K562 (cell line): ENCODE results near the gene PRSS38. TPM values are rescaled to one million over a fixed set of nuclear protein-coding genes. Genes with fewer than 3 reads are reported as not detected.

Experiments used
- ATAC-seq: fragments of 200-7000 bp; cut with Tn5 transposase; 3 replicates; pipeline ENCODE4 v1.9.1; 2020; ENCODE audit warnings: moderate library complexity
- BruUV-seq: library from RNA; stranded (reverse); fragments of 400-500 nt; replicated peaks from 2 replicates; lab custom pipeline; 2021; lab: Mats Ljungman, UMichigan
- CTCF ChIA-PET: fragments of 300-600 bp; formaldehyde crosslinking; extraction: SDS; loops from one replicate; lab custom pipeline; 2021; ENCODE audit warnings: low intra/inter-chr PET ratio; lab: Yijun Ruan, JAX
- POLR2A ChIA-PET: fragments of 300-600, 350-650 bp; sonication (Branson Sonifier 250); formaldehyde crosslinking; extraction: SDS; loops from one replicate; lab custom pipeline; 2021; ENCODE audit warnings: antibody characterized with exemption, inconsistent platforms; lab: Yijun Ruan, JAX
- DNase-seq, 4 experiments: peaks; one replicate each; pipeline versions ENCODE4 v3.0.0 to v3.0.0-alpha.2; 2011 to 2018; ENCODE audit warnings: low spot score in 3 of 4, mixed read lengths in 3 of 4; ENCODE audit errors: extremely low read depth in 1 of 4
- FAIRE-seq: peaks from 2 replicates; lab custom pipeline; 2011; peaks lifted over from hg19 to GRCh38; lab: Jason Lieb, UNC
- H2AFZ ChIP-seq: 2 replicates; pipeline ENCODE4 v1.6.0; 2011; ENCODE audit warnings: low read depth, low read length, control low read depth, inconsistent platforms
- H3K27ac ChIP-seq: fragments of 200-600 bp; 3 replicates; pipeline ENCODE4 v1.8.0; 2011; ENCODE audit warnings: low read depth, mild to moderate bottlenecking, control low read depth, inconsistent platforms, low read length, moderate library complexity, mixed read lengths; ENCODE audit errors: extremely low read depth
- H3K27me3 ChIP-seq, 2 experiments: fragments of 300-600 bp in 1 of 2; 2 replicates in 1 of 2; 3 replicates in 1 of 2; pipeline versions ENCODE4 v1.6.0 to v1.8.0; 2011; ENCODE audit warnings: inconsistent platforms in 2 of 2, low read length in 2 of 2, mild to moderate bottlenecking in 1 of 2, mixed read lengths in 1 of 2, moderate library complexity in 1 of 2; ENCODE audit not compliant: control insufficient read depth in 2 of 2, insufficient read depth in 2 of 2
- H3K36me3 ChIP-seq: fragments of 300-600 bp; 3 replicates; pipeline ENCODE4 v1.8.0; 2011; ENCODE audit warnings: mild to moderate bottlenecking, low read length, inconsistent platforms; ENCODE audit not compliant: control insufficient read depth, insufficient read depth
- H3K4me1 ChIP-seq, 2 experiments: fragments of 200-600 bp in 1 of 2; replicated peaks in 1 of 2; 2 replicates in 1 of 2; 3 replicates in 1 of 2; pipeline versions ENCODE4 v1.5.1 to v1.8.0; 2011; ENCODE audit warnings: inconsistent platforms in 2 of 2, low read length in 2 of 2, mild to moderate bottlenecking in 1 of 2, mixed read lengths in 1 of 2, moderate library complexity in 1 of 2; ENCODE audit not compliant: control insufficient read depth in 2 of 2, insufficient read depth in 2 of 2
- H3K4me2 ChIP-seq: 2 replicates; pipeline ENCODE4 v1.6.1; 2011; ENCODE audit warnings: low read length, control low read depth, inconsistent platforms, mixed read lengths; ENCODE audit not compliant: insufficient read depth
- H3K4me3 ChIP-seq: fragments of 200-600 bp; sonication (generic), shearing (Covaris generic); 2 replicates; pipeline ENCODE4 v1.5.1; 2016; ENCODE audit warnings: control low read depth, inconsistent platforms
- H3K79me2 ChIP-seq: fragments of 200-600 bp; 3 replicates; pipeline ENCODE4 v1.8.0; 2011; ENCODE audit warnings: low read length, inconsistent platforms; ENCODE audit not compliant: control insufficient read depth, insufficient read depth
- H3K9ac ChIP-seq, 2 experiments: 2 replicates each; pipeline versions ENCODE4 v1.6.0 to v1.6.1; 2011; ENCODE audit warnings: low read depth in 2 of 2, low read length in 2 of 2, control low read depth in 1 of 2, inconsistent platforms in 1 of 2, mild to moderate bottlenecking in 1 of 2, mixed read lengths in 1 of 2; ENCODE audit not compliant: insufficient read depth in 1 of 2
- H3K9me1 ChIP-seq: one replicate; pipeline ENCODE4 v1.6.0; 2011; ENCODE audit warnings: inconsistent platforms, mild to moderate bottlenecking, low read length, moderate library complexity; ENCODE audit not compliant: control insufficient read depth, insufficient read depth
- H3K9me3 ChIP-seq: replicated peaks from 2 replicates; pipeline ENCODE4 v1.5.1; 2011; ENCODE audit warnings: low read depth, low read length, inconsistent platforms; ENCODE audit not compliant: control insufficient read depth, insufficient read depth
- H4K20me1 ChIP-seq: replicated peaks from 2 replicates; pipeline ENCODE4 v1.6.1; 2011; ENCODE audit warnings: low read length, inconsistent platforms, mixed read lengths; ENCODE audit not compliant: control insufficient read depth, insufficient read depth
- BRF1 ChIP-seq: IDR thresholded peaks from 3 replicates; pipeline ENCODE4 v1.6.1; 2011; ENCODE audit warnings: borderline replicate concordance, mild to moderate bottlenecking; ENCODE audit not compliant: insufficient read length; ENCODE audit errors: extremely low read depth
- CEBPG ChIP-seq, 3 experiments: fragments of 200-800 bp in 1 of 3; sonication (Bioruptor generic) in 1 of 3; sonication (generic) in 1 of 3; formaldehyde crosslinking in 1 of 3; IDR thresholded peaks in 2 of 3; conservative IDR thresholded peaks in 1 of 3; 2 replicates each; pipeline versions ENCODE4 v1.6.1 to v1.8.0; 2016 to 2022; ENCODE audit warnings: missing compliant biosample characterization in 2 of 3, missing genetic modification characterization in 2 of 3, mild to moderate bottlenecking in 1 of 3, missing genetic modification reagents in 1 of 3
- PHF21A ChIP-seq: fragments of 450-650 bp; IDR thresholded peaks from 2 replicates; pipeline ENCODE4 v1.6.1; 2017; ENCODE audit warnings: low read depth, borderline replicate concordance
- POLR2G ChIP-seq: fragments of 200-400 bp; formaldehyde crosslinking; IDR thresholded peaks from 2 replicates; pipeline ENCODE4 v1.6.1; 2017; ENCODE audit warnings: low read depth, mild to moderate bottlenecking, antibody characterized with exemption, low read length, moderate library complexity
- WGBS: fragments of 100-300 bp; shearing (Covaris generic); methylation state at CpG from one replicate; pipeline ENCODE4 v1.1.6; 2016; ENCODE audit warnings: low coverage, mixed read lengths; ENCODE audit not compliant: insufficient coverage; ENCODE audit errors: missing lambda C conversion rate; 5-methylcytosine and 5-hydroxymethylcytosine counted together
- in situ Hi-C: fragments of 300-500 bp; cut with MboI; formaldehyde crosslinking; loops from 4 replicates; pipeline ENCODE4 v1.15.0; 2018; ENCODE audit warnings: inconsistent platforms, mixed read lengths
- intact Hi-C: fragments of 100-400 bp; cut with micrococcal nuclease; formaldehyde crosslinking; loops from 2 replicates; pipeline ENCODE4 v1.14.2; 2022
- polyA plus RNA-seq, 8 experiments: library from polyadenylated mRNA; depleted of rRNA in 4 of 8; stranded (reverse) in 5 of 8; unstranded in 3 of 8; fragments of >200 nt; fragmentation: Nextera tagmentation in 2 of 8; fragmentation: Illumina TruSeq in 1 of 8; extraction: Ambion mirVana in 2 of 8; extraction: Trizol in 1 of 8; gene quantifications; 2 replicates each; pipeline versions ENCODE4 v1.2.1 to v1.2.3, GENCODE V29; 2011 to 2014; ENCODE audit warnings: inconsistent platforms in 1 of 8, missing spikeins in 1 of 8
- total RNA-seq, 7 experiments: library from RNA; depleted of rRNA in 6 of 7; stranded (reverse); fragments of >200 nt in 6 of 7; fragmentation: Illumina TruSeq in 2 of 7; extraction: Trizol in 2 of 7; gene quantifications; 2 replicates each; pipeline versions ENCODE4 v1.2.1 to v1.2.3, GENCODE V29; 2011 to 2021; ENCODE audit warnings: low replicate concordance in 1 of 7

Gene PRSS38
- total and polyA plus RNA-seq, 9 of the 15 experiments (the other 6 are each of a cell fraction or from before 2014, with no cell fraction given), result 0.09 to 0.14 TPM; not detected in 7

DNA sequence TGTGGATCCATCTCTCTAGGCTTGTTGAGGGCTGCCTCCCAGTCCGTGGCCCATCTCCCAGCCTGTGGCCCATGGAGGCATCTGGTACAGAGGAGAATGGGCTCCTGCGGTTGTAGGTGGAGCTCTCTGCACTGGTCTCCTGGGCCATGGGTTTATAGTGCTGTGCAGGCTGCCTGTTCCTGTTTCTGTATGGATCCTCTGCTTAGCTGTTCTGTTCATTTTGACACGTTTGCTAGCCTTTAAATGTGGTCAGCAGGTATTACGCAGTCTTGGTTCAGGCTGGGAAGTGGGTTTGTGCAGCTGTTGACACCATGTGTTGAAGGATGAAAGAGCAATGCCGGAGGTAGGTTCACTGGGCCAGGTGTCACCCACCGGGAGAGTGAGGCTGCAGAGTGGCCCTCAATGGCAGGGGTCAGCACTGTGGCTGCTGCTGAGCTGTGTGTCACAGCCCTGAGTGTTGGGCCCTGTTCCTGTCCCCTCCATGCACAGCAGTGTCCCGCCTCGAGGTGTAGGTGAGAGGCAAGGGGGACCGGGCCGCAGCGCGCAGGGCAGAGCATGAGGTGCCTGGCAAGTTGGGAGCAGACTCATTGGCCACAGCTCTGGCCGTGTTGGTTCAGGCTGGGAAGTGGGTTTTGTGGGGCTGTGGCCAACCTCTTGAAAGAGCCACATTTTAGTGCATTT lies 41.3 kb upstream of the PRSS38 start:
- POLR2A ChIA-PET, result interaction anchor here (1.9 kb wide), 1 partner anchor 43 kb away, joined by 4 read pairs; no protein-coding TSS in a partner anchor

More for the DNA sequence above, 41.3 kb upstream of the PRSS38 start:
- FAIRE-seq, result no peak
- no TSS peak for BruUV-seq
- Histone ChIP-seq H4K20me1 (peaks cover 6% of the 10 kb centered on the region; the same call in 1 of the 2 replicates), H3K9me3 (no peaks in the 10 kb centered on the region), H3K4me3 (no peak overlapping the region), H3K9me1 (peaks cover 3% of the 10 kb centered on the region), H3K9ac (peak overlapping the region in 1 of 2 experiments; percentile 64; a peak in 1 of 4 replicates), H3K27me3 (no peaks in the 10 kb centered on the region), H2AFZ (no peak overlapping the region), H3K36me3 (peaks cover 23% of the 10 kb centered on the region; the same call in 2 of the 3 replicates), H3K27ac (no peak overlapping the region), H3K4me2 (no peak overlapping the region), H3K4me1 (peaks cover 0 to 11% of the 10 kb centered on the region in 2 experiments; a peak in 1 of 5 replicates), H3K79me2 (no peaks in the 10 kb centered on the region)
- CTCF ChIA-PET, result no interaction called here
- in situ Hi-C loops, result no loop called here
- no peak; the same call in 2 of the 3 replicates for ATAC-seq
- WGBS, result 82% methylated on average over 13 of the region's 13 CpGs
- no peak for DNase-seq
- intact Hi-C loops, result no loop called here
- TF ChIP-seq CEBPG (CRISPR knock-in tag; IDR thresholded peaks at IDR 0.05), result 0 out of 2 replicates have a peak, but pooled peaks have one; percentile 20
- TF ChIP-seq CEBPG (tag; conservative IDR thresholded peaks at IDR 0.05 in 1 of 2, IDR thresholded peaks at IDR 0.05 in 1 of 2), result no peak
- 0 out of 2 replicates have a peak, but pooled peaks have one; percentile 27 for TF ChIP-seq POLR2G
- TF ChIP-seq BRF1, result no peak
- no peak for TF ChIP-seq PHF21A
